ENCODE measurements around the gene GATAD1. TPM values are rescaled to one million over a fixed set of nuclear protein-coding genes. Genes with fewer than 3 reads are reported as not detected.

Gene GATAD1
- total and polyA plus RNA-seq, 2 of the 13 experiments (the other 11 are each of a cell fraction or from before 2014, with no cell fraction given), result 20.6 to 42.1 TPM

- ATAC-seq (peak; percentile 35), FAIRE-seq (peak; percentile 15), DNase-seq (ENCODE audit: low spot score) (peak; percentile 50)
- Histone ChIP-seq H3K4me1 (ENCODE audit: insufficient read depth, low read length) (peaks cover 42% of the 10 kb centered on the region), H3K9me3 (ENCODE audit: low read length) (no peaks in the 10 kb centered on the region), H3K4me2 (ENCODE audit: low read depth, low read length) (peak overlapping the region; percentile 83), H4K20me1 (ENCODE audit: insufficient read depth, low read length) (no peaks in the 10 kb centered on the region), H3K27ac (ENCODE audit: extremely low read length, insufficient read depth, low read length) (peak overlapping the region; percentile 93), H3K9ac (ENCODE audit: insufficient read depth, low read depth, low read length) (peak overlapping the region; percentile 98), H3K79me2 (ENCODE audit: insufficient read depth, low read length) (peaks cover 13% of the 10 kb centered on the region), H3K27me3 (ENCODE audit: control insufficient read depth in 1 of 2, insufficient read depth in 2 of 2, low read length in 2 of 2) (no peaks in the 10 kb centered on the region), H3K36me3 (replicated peaks in 1 of 2; ENCODE audit: control insufficient read depth in 1 of 2, insufficient read depth in 2 of 2, low read length in 2 of 2) (peaks cover 6 to 25% of the 10 kb centered on the region in 2 experiments; a peak in 4 of 5 replicates), H3K4me3 (replicated peaks in 1 of 3; ENCODE audit: insufficient read depth in 1 of 3, low read depth in 2 of 3, low read length in 3 of 3) (peak overlapping the region; percentile 73 to 98 (median 88)), H2AFZ (ENCODE audit: low read length) (peak overlapping the region; percentile 8)
- POLR2A ChIA-PET, result interaction anchor here (0.7 to 2.6 kb wide), 5 partner anchors 14 to 269 kb away, joined by 3 to 19 read pairs (median 6); partner anchors contain the start of genes LRRD1, PEX1 and RBM48
- CTCF ChIA-PET (ENCODE audit: low intra/inter-chr PET ratio, low total read pairs), result interaction anchor here (3.0 kb wide), 1 partner anchor 24 kb away, joined by 22 read pairs; no protein-coding TSS in a partner anchor
- intact Hi-C loops (cut with micrococcal nuclease; ENCODE audit: unreplicated experiment) (loop anchor here (2.0 to 5.0 kb wide), 3 partner anchors 75 to 316 kb away; partner anchors contain the start of genes CYP51A1 and LRRD1), in situ Hi-C loops (cut with HindIII; ENCODE audit: extremely low pct_ligation_motif_present, low pct_unique_long_range_greater_than_20kb) (loop anchor here (25.0 kb wide), 1 partner anchor 614 kb away; no protein-coding TSS in a partner anchor)
- 2% methylated on average over 11 of the region's 11 CpGs for WGBS (ENCODE audit: low lambda C conversion rate)
- TSS peak; percentile 58 for BruUV-seq (replicated peaks)
- TF ChIP-seq SMARCC2 (IDR thresholded peaks at IDR 0.05), result no peak
- no peak for TF ChIP-seq PRDM15 (CRISPR knock-in tag; IDR thresholded peaks at IDR 0.05)
- TF ChIP-seq ZBTB34 (CRISPR knock-in tag; IDR thresholded peaks at IDR 0.05), result no peak
- TF ChIP-seq JUN (CRISPR knock-in tag; IDR thresholded peaks at IDR 0.05), result no peak
- TF ChIP-seq ZNF256 (CRISPR knock-in tag; conservative IDR thresholded peaks at IDR 0.05), result no peak
- TF ChIP-seq ZNF282 (IDR thresholded peaks at IDR 0.05; ENCODE audit: partially characterized antibody), result no peak
- no peak for TF ChIP-seq ZNF18 (CRISPR knock-in tag; IDR thresholded peaks at IDR 0.05; ENCODE audit: insufficient replicate concordance)
- no peak for TF ChIP-seq TFDP1 (CRISPR knock-in tag; IDR thresholded peaks at IDR 0.05; ENCODE audit: borderline replicate concordance)
- TF ChIP-seq GATAD2A (CRISPR knock-in tag; IDR thresholded peaks at IDR 0.05), result 0 out of 2 replicates have a peak, but pooled peaks have one; percentile 20
- TF ChIP-seq HHEX (CRISPR knock-in tag; IDR thresholded peaks at IDR 0.05), result no peak
- 0 out of 2 replicates have a peak, but pooled peaks have one; percentile 20 for TF ChIP-seq CC2D1A (CRISPR knock-in tag; IDR thresholded peaks at IDR 0.05)
- TF ChIP-seq ZFP36 (IDR thresholded peaks at IDR 0.05; ENCODE audit: borderline replicate concordance, low read depth, low read length, partially characterized antibody), result no peak
- no peak for TF ChIP-seq ZEB1 (IDR thresholded peaks at IDR 0.05; ENCODE audit: insufficient replicate concordance, low read depth)
- 0 out of 2 replicates have a peak, but pooled peaks have one; percentile 37 for TF ChIP-seq MEF2D (CRISPR knock-in tag; IDR thresholded peaks at IDR 0.05)
Observed at GRCh38 chr7:92448205-92448747, 994 bp downstream of the GATAD1 start.
